Astrocyte (in vitro differentiated cells and primary cell): ENCODE data around the gene GRAMD4. TPM values are rescaled to one million over a fixed set of nuclear protein-coding genes. Genes with fewer than 3 reads are reported as not detected.

Experiments
- DNase-seq: peaks from one replicate; pipeline ENCODE4 v3.0.0-alpha.2; 2010; ENCODE audit warnings: low read depth
- FAIRE-seq: peaks from 2 replicates; lab custom pipeline; 2011; peaks lifted over from hg19 to GRCh38; lab: Jason Lieb, UNC
- H2AFZ ChIP-seq: 2 replicates; pipeline ENCODE4 v1.6.0; 2012; ENCODE audit warnings: low read depth, low read length, inconsistent platforms
- H3K27ac ChIP-seq: 2 replicates; pipeline ENCODE4 v1.5.1; 2011; ENCODE audit warnings: low read depth, low read length, inconsistent platforms
- H3K27me3 ChIP-seq: 2 replicates; pipeline ENCODE4 v1.6.0; 2011; ENCODE audit warnings: low read length, inconsistent platforms; ENCODE audit not compliant: insufficient read depth
- H3K36me3 ChIP-seq: 2 replicates; pipeline ENCODE4 v1.5.1; 2011; ENCODE audit warnings: low read length, inconsistent platforms; ENCODE audit not compliant: insufficient read depth
- H3K4me1 ChIP-seq: 2 replicates; pipeline ENCODE4 v1.5.1; 2011; ENCODE audit warnings: low read length, inconsistent platforms; ENCODE audit not compliant: insufficient read depth
- H3K4me2 ChIP-seq: 2 replicates; pipeline ENCODE4 v1.6.0; 2012; ENCODE audit warnings: low read length, inconsistent platforms
- H3K4me3 ChIP-seq: 2 replicates; pipeline ENCODE4 v1.5.1; 2011; ENCODE audit warnings: low read depth, mild to moderate bottlenecking, low read length, inconsistent platforms; ENCODE audit not compliant: insufficient read depth
- H3K79me2 ChIP-seq: 2 replicates; pipeline ENCODE4 v1.6.0; 2012; ENCODE audit warnings: mild to moderate bottlenecking, low read length, inconsistent platforms; ENCODE audit not compliant: insufficient read depth
- H3K9ac ChIP-seq: 2 replicates; pipeline ENCODE4 v1.6.0; 2012; ENCODE audit warnings: mild to moderate bottlenecking, low read length, inconsistent platforms
- H3K9me3 ChIP-seq: 2 replicates; pipeline ENCODE4 v1.5.1; 2012; ENCODE audit warnings: low read depth, mild to moderate bottlenecking, low read length, inconsistent platforms; ENCODE audit not compliant: insufficient read depth
- H4K20me1 ChIP-seq: 2 replicates; pipeline ENCODE4 v1.6.0; 2012; ENCODE audit warnings: low read length, inconsistent platforms; ENCODE audit not compliant: insufficient read depth
- H3K27ac Mint-ChIP-seq: one replicate; pipeline ENCODE4 v1.8.0; 2021; ENCODE audit warnings: mild to moderate bottlenecking, mixed read lengths; ENCODE audit not compliant: unreplicated experiment
- H3K27me3 Mint-ChIP-seq: one replicate; pipeline ENCODE4 v1.8.0; 2021; ENCODE audit warnings: low read depth, mixed read lengths; ENCODE audit not compliant: unreplicated experiment
- H3K36me3 Mint-ChIP-seq: one replicate; pipeline ENCODE4 v1.8.0; 2021; ENCODE audit warnings: low read depth, mixed read lengths; ENCODE audit not compliant: unreplicated experiment
- H3K4me1 Mint-ChIP-seq: one replicate; pipeline ENCODE4 v1.8.0; 2021; ENCODE audit warnings: low read depth, mixed read lengths; ENCODE audit not compliant: unreplicated experiment
- H3K4me3 Mint-ChIP-seq: one replicate; pipeline ENCODE4 v1.8.0; 2021; ENCODE audit warnings: mild to moderate bottlenecking, moderate library complexity, mixed read lengths; ENCODE audit not compliant: unreplicated experiment
- H3K9me3 Mint-ChIP-seq: one replicate; pipeline ENCODE4 v1.8.0; 2021; ENCODE audit warnings: mild to moderate bottlenecking, mixed read lengths; ENCODE audit not compliant: unreplicated experiment
- CTCF ChIP-seq: IDR thresholded peaks from 2 replicates; pipeline ENCODE4 v1.5.1; 2011; ENCODE audit warnings: low read depth, mild to moderate bottlenecking, inconsistent platforms, low read length, moderate library complexity; ENCODE audit not compliant: insufficient read depth
- EZH2 ChIP-seq: IDR thresholded peaks from 2 replicates; pipeline ENCODE4 v1.6.1; 2012; ENCODE audit warnings: mild to moderate bottlenecking, low read length, inconsistent platforms; ENCODE audit not compliant: insufficient read depth
- total RNA-seq: library from RNA; stranded (reverse); gene quantifications from 2 replicates; pipeline ENCODE4 v1.2.1, GENCODE V29; 2021

GRAMD4 gene
- total RNA-seq, 1 donor from 2014 or later: 17.8 TPM

GRCh38 chr22:46610356-46610755 is 9.8 kb upstream of the GRAMD4 start:
- TF ChIP-seq CTCF: no peak
- TF ChIP-seq EZH2: no peak
- H3K27ac Mint-ChIP-seq: no peak overlapping the region
- Histone ChIP-seq H3K36me3 (no peaks in the 10 kb centered on the region), H3K9ac (no peak overlapping the region), H3K4me1 (no peaks in the 10 kb centered on the region), H3K4me2 (no peak overlapping the region), H3K27ac (no peak overlapping the region), H3K79me2 (peaks cover 14% of the 10 kb centered on the region), H2AFZ (no peak overlapping the region), H3K9me3 (no peaks in the 10 kb centered on the region), H3K4me3 (no peak overlapping the region), H3K27me3 (no peaks in the 10 kb centered on the region), H4K20me1 (peaks cover 64% of the 10 kb centered on the region)
- DNase-seq (no peak), FAIRE-seq (no peak)
- no peak overlapping the region for H3K4me3 Mint-ChIP-seq
- no peaks in the 10 kb centered on the region for H3K27me3 Mint-ChIP-seq
- H3K9me3 Mint-ChIP-seq: no peaks in the 10 kb centered on the region
- peaks cover 11% of the 10 kb centered on the region for H3K4me1 Mint-ChIP-seq
- no peaks in the 10 kb centered on the region for H3K36me3 Mint-ChIP-seq

- Histone ChIP-seq H3K27me3 (no peaks in the 10 kb centered on the region), H3K27ac (no peak overlapping the region), H3K4me3 (no peak overlapping the region), H3K9me3 (no peaks in the 10 kb centered on the region), H3K9ac (no peak overlapping the region), H4K20me1 (peaks cover 64% of the 10 kb centered on the region), H3K4me1 (no peaks in the 10 kb centered on the region), H3K79me2 (peaks cover 14% of the 10 kb centered on the region), H3K4me2 (no peak overlapping the region), H2AFZ (no peak overlapping the region), H3K36me3 (no peaks in the 10 kb centered on the region)
- H3K9me3 Mint-ChIP-seq: no peaks in the 10 kb centered on the region
- FAIRE-seq (no peak), DNase-seq (no peak)
- H3K4me3 Mint-ChIP-seq: no peak overlapping the region
- TF ChIP-seq CTCF (no peak), EZH2 (no peak)
- H3K27ac Mint-ChIP-seq: no peak overlapping the region
- H3K27me3 Mint-ChIP-seq: no peaks in the 10 kb centered on the region
- no peaks in the 10 kb centered on the region for H3K36me3 Mint-ChIP-seq
- peaks cover 11% of the 10 kb centered on the region for H3K4me1 Mint-ChIP-seq
Measured at GRCh38 chr22:46611189-46611588, 9.0 kb upstream of the GRAMD4 start.

- FAIRE-seq (no peak), DNase-seq (no peak)
- Mint-ChIP-seq H3K36me3 (no peaks in the 10 kb centered on the region), H3K4me3 (no peak overlapping the region), H3K27me3 (no peaks in the 10 kb centered on the region), H3K9me3 (no peaks in the 10 kb centered on the region), H3K4me1 (peaks cover 11% of the 10 kb centered on the region), H3K27ac (no peak overlapping the region)
- no peak overlapping the region for H3K27ac ChIP-seq
- no peak overlapping the region for H3K4me3 ChIP-seq
- no peaks in the 10 kb centered on the region for H3K27me3 ChIP-seq
- H3K9ac ChIP-seq: no peak overlapping the region
- no peak overlapping the region for H2AFZ ChIP-seq
- no peaks in the 10 kb centered on the region for H3K9me3 ChIP-seq
- peaks cover 59% of the 10 kb centered on the region for H4K20me1 ChIP-seq
- H3K79me2 ChIP-seq: peaks cover 13% of the 10 kb centered on the region
- no peak overlapping the region for H3K4me2 ChIP-seq
- no peaks in the 10 kb centered on the region for H3K4me1 ChIP-seq
- no peak for TF ChIP-seq EZH2
- no peak for TF ChIP-seq CTCF
- no peaks in the 10 kb centered on the region for H3K36me3 ChIP-seq
Measured at GRCh38 chr22:46612341-46612903, 7.8 kb upstream of the GRAMD4 start.
